Tibial nerve (tissue), 3 donors: ENCODE measurements around the gene SKI.

Experiments used
- CTCF ChIP-seq, 5 experiments: fragments of 200-600 bp in 3 of 5; fragments of 450-650 bp in 2 of 5; sonication (generic) in 3 of 5; IDR thresholded peaks; one replicate each; pipeline ENCODE4 v1.5.1; 2016 to 2019; ENCODE audit warnings: antibody characterized with exemption in 5 of 5, mild to moderate bottlenecking in 3 of 5, moderate library complexity in 2 of 5
- POLR2A ChIP-seq, 2 donors: fragments of 450-650 bp; IDR thresholded peaks; one replicate each; pipeline ENCODE4 v1.6.1; 2017; ENCODE audit warnings: antibody characterized with exemption in 2 of 2, mild to moderate bottlenecking in 2 of 2, moderate library complexity in 2 of 2

- TF ChIP-seq CTCF (IDR thresholded peaks at IDR 0.05), result no peak
- TF ChIP-seq POLR2A (IDR thresholded peaks at IDR 0.05), result no peak
These were observed 112.2 kb downstream of the SKI start for GRCh38 chr1:2340086-2340917.
